WTC11 (cell line): Measurements from ENCODE around the gene USH2A. TPM values are rescaled to one million over a fixed set of nuclear protein-coding genes. Genes with fewer than 3 reads are reported as not detected.

Experiments used
- ATAC-seq: fragments of 200-7000 bp; cut with Tn5 transposase; 2 replicates; pipeline ENCODE4 v1.10.0; 2021; ENCODE audit warnings: mild to moderate bottlenecking, moderate library complexity
- CTCF ChIA-PET: fragments of 300-600 bp; sonication (Branson Sonifier 250); formaldehyde crosslinking; loops from one replicate; lab custom pipeline; 2021; ENCODE audit warnings: antibody characterized with exemption; lab: Charles Lee
- POLR2A ChIA-PET: fragments of 350-600 bp; sonication (Branson Sonifier 250); formaldehyde crosslinking; loops from one replicate; lab custom pipeline; 2021; ENCODE audit warnings: antibody characterized with exemption; lab: Charles Lee
- DNase-seq: peaks from one replicate; pipeline ENCODE4 v3.0.0; 2021; ENCODE audit warnings: low spot score
- H3K27ac Mint-ChIP-seq: 2 replicates; pipeline ENCODE4 v1.8.0; 2021; ENCODE audit warnings: mixed read lengths
- H3K27me3 Mint-ChIP-seq: 2 replicates; pipeline ENCODE4 v1.8.0; 2021; ENCODE audit warnings: low read depth, mild to moderate bottlenecking, moderate library complexity, mixed read lengths
- H3K36me3 Mint-ChIP-seq: 2 replicates; pipeline ENCODE4 v1.8.0; 2021; ENCODE audit warnings: mixed read lengths
- H3K4me1 Mint-ChIP-seq: 2 replicates; pipeline ENCODE4 v1.8.0; 2022; ENCODE audit warnings: mixed read lengths
- H3K4me3 Mint-ChIP-seq: 2 replicates; pipeline ENCODE4 v1.8.0; 2021; ENCODE audit warnings: mild to moderate bottlenecking, moderate library complexity, mixed read lengths
- H3K9me3 Mint-ChIP-seq: 2 replicates; pipeline ENCODE4 v1.8.0; 2021; ENCODE audit warnings: mixed read lengths
- AR ChIP-seq: fragments of 250-450 bp; sonication (Bioruptor Pico); IDR thresholded peaks from 2 replicates; pipeline ENCODE4 v1.9.0; 2021; ENCODE audit warnings: mild to moderate bottlenecking
- ATF6 ChIP-seq: sonication (generic); formaldehyde crosslinking; IDR thresholded peaks from 2 replicates; pipeline ENCODE4 v1.8.1; 2023; ENCODE audit warnings: mild to moderate bottlenecking, missing genetic modification reagents
- CREM ChIP-seq: sonication (generic); formaldehyde crosslinking; IDR thresholded peaks from 2 replicates; pipeline ENCODE4 v1.8.1; 2022; ENCODE audit warnings: mild to moderate bottlenecking, missing genetic modification reagents, moderate library complexity
- ESRRA ChIP-seq: sonication (generic); formaldehyde crosslinking; IDR thresholded peaks from 2 replicates; pipeline ENCODE4 v1.8.1; 2022; ENCODE audit warnings: mild to moderate bottlenecking, missing genetic modification reagents, borderline replicate concordance
- FOXP1 ChIP-seq: sonication (generic); formaldehyde crosslinking; IDR thresholded peaks from 2 replicates; pipeline ENCODE4 v1.8.0; 2022; ENCODE audit warnings: missing genetic modification reagents, mild to moderate bottlenecking, moderate library complexity, borderline replicate concordance
- GABPB1 ChIP-seq: sonication (generic); formaldehyde crosslinking; IDR thresholded peaks from 2 replicates; pipeline ENCODE4 v1.8.1; 2023; ENCODE audit warnings: mild to moderate bottlenecking, missing genetic modification reagents
- HMGA2 ChIP-seq: fragments of 250-450 bp; sonication (Bioruptor Pico); IDR thresholded peaks from 2 replicates; pipeline ENCODE4 v1.4.0; 2021; ENCODE audit warnings: mild to moderate bottlenecking, moderate library complexity
- IRF1 ChIP-seq: sonication (generic); formaldehyde crosslinking; IDR thresholded peaks from 2 replicates; pipeline ENCODE4 v1.8.0; 2023; ENCODE audit warnings: missing genetic modification reagents
- JAZF1 ChIP-seq: fragments of 250-450 bp; sonication (Bioruptor Pico); IDR thresholded peaks from 2 replicates; pipeline ENCODE4 v1.9.0; 2021; ENCODE audit warnings: moderate library complexity, mild to moderate bottlenecking, inconsistent platforms
- KAT7 ChIP-seq: sonication (generic); formaldehyde crosslinking; IDR thresholded peaks from 2 replicates; pipeline ENCODE4 v1.8.1; 2023; ENCODE audit warnings: missing genetic modification reagents, mild to moderate bottlenecking, borderline replicate concordance
- MLX ChIP-seq: sonication (generic); formaldehyde crosslinking; IDR thresholded peaks from 2 replicates; pipeline ENCODE4 v1.8.1; 2023; ENCODE audit warnings: mild to moderate bottlenecking, missing genetic modification reagents, moderate library complexity
- NFE2L1 ChIP-seq: sonication (generic); formaldehyde crosslinking; IDR thresholded peaks from 2 replicates; pipeline ENCODE4 v1.8.1; 2023; ENCODE audit warnings: missing genetic modification reagents
- PRDM15 ChIP-seq: sonication (generic); formaldehyde crosslinking; IDR thresholded peaks from 2 replicates; pipeline ENCODE4 v1.8.0; 2022; ENCODE audit warnings: missing genetic modification reagents
- PRRX2 ChIP-seq: fragments of 250-450 bp; sonication (Bioruptor Pico); IDR thresholded peaks from 2 replicates; pipeline ENCODE4 v1.8.0; 2021; ENCODE audit warnings: mild to moderate bottlenecking
- RORB ChIP-seq: fragments of 250-450 bp; sonication (Bioruptor Pico); IDR thresholded peaks from 2 replicates; pipeline ENCODE4 v1.9.0; 2021; ENCODE audit warnings: mild to moderate bottlenecking
- SMAD4 ChIP-seq: sonication (generic); formaldehyde crosslinking; IDR thresholded peaks from 2 replicates; pipeline ENCODE4 v1.8.0; 2022; ENCODE audit warnings: mild to moderate bottlenecking, missing genetic modification reagents
- SOX15 ChIP-seq: fragments of 250-450 bp; sonication (Bioruptor Pico); IDR thresholded peaks from 2 replicates; pipeline ENCODE4 v1.9.0; 2021; ENCODE audit warnings: mild to moderate bottlenecking
- SP1 ChIP-seq: sonication (generic); formaldehyde crosslinking; conservative IDR thresholded peaks from 2 replicates; pipeline ENCODE4 v1.8.1; 2022; ENCODE audit warnings: missing genetic modification reagents
- TEAD1 ChIP-seq: sonication (generic); formaldehyde crosslinking; IDR thresholded peaks from 2 replicates; pipeline ENCODE4 v1.8.0; 2022; ENCODE audit warnings: mild to moderate bottlenecking, missing genetic modification reagents
- ZNF121 ChIP-seq: sonication (generic); formaldehyde crosslinking; IDR thresholded peaks from 2 replicates; pipeline ENCODE4 v1.8.0; 2023; ENCODE audit warnings: missing genetic modification reagents
- ZNF263 ChIP-seq: sonication (generic); formaldehyde crosslinking; IDR thresholded peaks from 2 replicates; pipeline ENCODE4 v1.8.1; 2022; ENCODE audit warnings: low read depth, mild to moderate bottlenecking, moderate library complexity, missing genetic modification reagents
- total RNA-seq: library from RNA; stranded (reverse); gene quantifications from 3 replicates; pipeline ENCODE4 v1.2.3, GENCODE V29; 2021

The USH2A gene
- total RNA-seq, 1 experiment from 2014 or later, result 0.37 TPM

GRCh38 chr1:216034506-216034905 lies 388.7 kb downstream of the USH2A start:
- ChIA-PET POLR2A (no interaction called here), CTCF (no interaction called here)
- peak; percentile 47 for DNase-seq
- H3K27me3 Mint-ChIP-seq, result no peaks in the 10 kb centered on the region
- H3K9me3 Mint-ChIP-seq, result no peaks in the 10 kb centered on the region
- no peak overlapping the region for H3K4me3 Mint-ChIP-seq
- no peaks in the 10 kb centered on the region for H3K36me3 Mint-ChIP-seq
- TF ChIP-seq KAT7 (CRISPR knock-in tag), result no peak
- TF ChIP-seq MLX, result no peak
- H3K27ac Mint-ChIP-seq, result no peak overlapping the region
- ATAC-seq, result peak; percentile 99
- peaks cover 6% of the 10 kb centered on the region for H3K4me1 Mint-ChIP-seq

GRCh38 chr1:216032961-216033614 lies 390.2 kb downstream of the USH2A start:
- H3K9me3 Mint-ChIP-seq, result no peaks in the 10 kb centered on the region
- no peak overlapping the region for H3K27ac Mint-ChIP-seq
- ChIA-PET POLR2A (no interaction called here), CTCF (interaction anchor here (1.0 kb wide), 1 partner anchor 188 kb away, joined by 6 read pairs; no protein-coding TSS in a partner anchor)
- H3K4me1 Mint-ChIP-seq, result peaks cover 6% of the 10 kb centered on the region
- H3K36me3 Mint-ChIP-seq, result no peaks in the 10 kb centered on the region
- no peak for ATAC-seq
- H3K27me3 Mint-ChIP-seq, result no peaks in the 10 kb centered on the region
- H3K4me3 Mint-ChIP-seq, result no peak overlapping the region
- DNase-seq, result no peak
- TF ChIP-seq CREM (CRISPR knock-in tag) (no peak), PRRX2 (CRISPR knock-in tag) (no peak), SMAD4 (CRISPR knock-in tag) (no peak), ZNF263 (CRISPR knock-in tag) (no peak), ZNF121 (CRISPR knock-in tag) (no peak), SOX15 (CRISPR knock-in tag) (no peak), RORB (CRISPR knock-in tag) (no peak), JAZF1 (CRISPR knock-in tag) (no peak), HMGA2 (CRISPR knock-in tag) (no peak), TEAD1 (CRISPR knock-in tag) (no peak), AR (CRISPR knock-in tag) (no peak), FOXP1 (CRISPR knock-in tag) (no peak), SP1 (CRISPR knock-in tag) (no peak), IRF1 (CRISPR knock-in tag) (no peak), GABPB1 (CRISPR knock-in tag) (no peak), ESRRA (CRISPR knock-in tag) (no peak), PRDM15 (CRISPR knock-in tag) (no peak), ATF6 (CRISPR knock-in tag) (no peak), NFE2L1 (CRISPR knock-in tag) (no peak)
- TF ChIP-seq, all 79 proteins: peak for 0
